Aorta (tissue), 5 donors: ENCODE results near the gene SHC1. TPM values are rescaled to one million over a fixed set of nuclear protein-coding genes. Genes with fewer than 3 reads are reported as not detected.
A peak's percentile ranks its signal among the peaks of the same experiment; 100 is the strongest.

Experiments used
- ATAC-seq: fragments of 200-7000 bp; cut with Tn5 transposase; one replicate; pipeline ENCODE4 v1.9.1; 2022; ENCODE audit warnings: moderate library complexity; ENCODE audit not compliant: low FRiP score
- DNase-seq, 2 donors: peaks; one replicate each; pipeline ENCODE4 v3.0.0-alpha.2; 2020
- H3K27ac ChIP-seq, 2 donors: one replicate each; pipeline ENCODE4 v1.5.1; 2013; ENCODE audit warnings: low read length in 2 of 2, mild to moderate bottlenecking in 2 of 2, moderate library complexity in 2 of 2, control low read depth in 1 of 2, inconsistent platforms in 1 of 2, low read depth in 1 of 2
- H3K27me3 ChIP-seq, 2 donors: one replicate each; pipeline ENCODE4 v1.6.1; 2013; ENCODE audit warnings: control low read depth in 1 of 2, low read length in 1 of 2, mild to moderate bottlenecking in 1 of 2, moderate library complexity in 1 of 2; ENCODE audit not compliant: insufficient read depth in 2 of 2, control insufficient read depth in 1 of 2
- H3K36me3 ChIP-seq, 2 donors: one replicate each; pipeline ENCODE4 v1.6.1; 2013; ENCODE audit warnings: control low read depth in 1 of 2, low read length in 1 of 2, mild to moderate bottlenecking in 1 of 2; ENCODE audit not compliant: insufficient read depth in 2 of 2, control insufficient read depth in 1 of 2
- H3K4me1 ChIP-seq, 2 donors: one replicate each; pipeline ENCODE4 v1.6.1; 2013; ENCODE audit warnings: low read length in 2 of 2, control low read depth in 1 of 2, mild to moderate bottlenecking in 1 of 2, moderate library complexity in 1 of 2; ENCODE audit not compliant: insufficient read depth in 2 of 2, control insufficient read depth in 1 of 2
- H3K4me3 ChIP-seq, 2 donors: one replicate each; pipeline ENCODE4 v1.5.1; 2013; ENCODE audit warnings: low read length in 2 of 2, control low read depth in 1 of 2, mild to moderate bottlenecking in 1 of 2
- H3K9me3 ChIP-seq: one replicate; pipeline ENCODE4 v1.6.1; 2013; ENCODE audit warnings: mild to moderate bottlenecking, low read length; ENCODE audit not compliant: control insufficient read depth
- WGBS, 2 donors: extraction: QIAGEN DNeasy Blood & Tissue Kit; methylation state at CpG; one replicate each; pipeline ENCODE4 v1.1.7; 2013; 5-methylcytosine and 5-hydroxymethylcytosine counted together
- intact Hi-C, 2 donors: fragments of 100-400 bp; cut with DNase I; formaldehyde crosslinking; loops; one replicate each; pipeline versions ENCODE4 v1.14.2 to v1.15.0; 2022
- polyA plus RNA-seq, 2 donors: library from polyadenylated mRNA; stranded (reverse); fragments of 200-250 nt; gene quantifications; one replicate each; pipeline ENCODE4 v1.2.3, GENCODE V29; 2013
- total RNA-seq, 2 donors: library from RNA; stranded (reverse); fragmentation: NEBNext Ultra II Directional; extraction: Animal tissue kit (Norgen Biotek cat#: 25700); gene quantifications; one replicate each; pipeline ENCODE4 v1.2.1, GENCODE V29; 2021
- donor health status: healthy with polysubstance abuse.
- donor health status: Bipolar disorder and iron deficiency.
- donor health status: DM: no; HTN: no; CAD: no.
- donor health status: DM: no; HTN: no; CAD: no.
- donor health status: DM: yes; HTN: yes; CAD: no.

Gene SHC1
- total and polyA plus RNA-seq, 4 donors = 39.1 to 182 (median 172) TPM

- Histone ChIP-seq H3K4me1 (no peaks in the 10 kb centered on the region), H3K9me3 (no peaks in the 10 kb centered on the region), H3K4me3 (no peak overlapping the region), H3K36me3 (no peaks in the 10 kb centered on the region), H3K27ac (no peak overlapping the region), H3K27me3 (no peaks in the 10 kb centered on the region)
- 94 to 97% methylated on average over 5 of the region's 5 CpGs for WGBS, 2 donors
- DNase-seq = no peak
- no peak for ATAC-seq
- intact Hi-C loops = no loop called here
Measured at GRCh38 chr1:155009742-155010141, 39.2 kb upstream of the SHC1 start.

DNA sequence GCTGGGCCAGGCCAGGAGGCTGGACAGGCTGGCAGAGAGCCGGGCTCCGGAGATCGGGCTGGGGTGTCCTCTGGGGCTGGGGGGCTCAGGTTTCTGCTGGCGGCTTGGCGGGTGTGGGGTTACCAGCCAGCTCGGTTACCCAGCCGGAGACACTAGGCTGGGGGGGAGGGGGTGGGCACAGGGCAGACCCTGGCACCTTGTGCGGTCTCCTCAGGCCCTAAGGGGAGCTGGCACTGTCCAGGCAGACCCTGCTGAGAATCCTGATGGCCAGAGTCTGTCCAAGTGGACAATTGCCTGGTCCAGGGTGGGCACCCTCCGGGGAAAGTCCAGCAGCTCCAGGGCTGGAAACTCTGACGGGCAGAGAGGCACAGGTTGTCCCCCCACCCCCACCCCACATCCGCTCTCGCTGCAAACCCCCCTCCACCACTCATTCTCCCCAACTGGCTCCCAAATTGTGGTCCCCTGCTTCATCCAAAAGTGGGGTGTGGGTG is 38.7 kb upstream of the SHC1 start:
- intact Hi-C loops = no loop called here
- Histone ChIP-seq H3K36me3 (no peaks in the 10 kb centered on the region), H3K27me3 (no peaks in the 10 kb centered on the region), H3K4me1 (peaks cover 0 to 2% of the 10 kb centered on the region in 2 donors), H3K9me3 (no peaks in the 10 kb centered on the region), H3K4me3 (no peak overlapping the region), H3K27ac (no peak overlapping the region)
- WGBS, 2 donors = 91 to 92% methylated on average over 12 of the region's 12 CpGs
- DNase-seq = no peak
- ATAC-seq = no peak

DNA sequence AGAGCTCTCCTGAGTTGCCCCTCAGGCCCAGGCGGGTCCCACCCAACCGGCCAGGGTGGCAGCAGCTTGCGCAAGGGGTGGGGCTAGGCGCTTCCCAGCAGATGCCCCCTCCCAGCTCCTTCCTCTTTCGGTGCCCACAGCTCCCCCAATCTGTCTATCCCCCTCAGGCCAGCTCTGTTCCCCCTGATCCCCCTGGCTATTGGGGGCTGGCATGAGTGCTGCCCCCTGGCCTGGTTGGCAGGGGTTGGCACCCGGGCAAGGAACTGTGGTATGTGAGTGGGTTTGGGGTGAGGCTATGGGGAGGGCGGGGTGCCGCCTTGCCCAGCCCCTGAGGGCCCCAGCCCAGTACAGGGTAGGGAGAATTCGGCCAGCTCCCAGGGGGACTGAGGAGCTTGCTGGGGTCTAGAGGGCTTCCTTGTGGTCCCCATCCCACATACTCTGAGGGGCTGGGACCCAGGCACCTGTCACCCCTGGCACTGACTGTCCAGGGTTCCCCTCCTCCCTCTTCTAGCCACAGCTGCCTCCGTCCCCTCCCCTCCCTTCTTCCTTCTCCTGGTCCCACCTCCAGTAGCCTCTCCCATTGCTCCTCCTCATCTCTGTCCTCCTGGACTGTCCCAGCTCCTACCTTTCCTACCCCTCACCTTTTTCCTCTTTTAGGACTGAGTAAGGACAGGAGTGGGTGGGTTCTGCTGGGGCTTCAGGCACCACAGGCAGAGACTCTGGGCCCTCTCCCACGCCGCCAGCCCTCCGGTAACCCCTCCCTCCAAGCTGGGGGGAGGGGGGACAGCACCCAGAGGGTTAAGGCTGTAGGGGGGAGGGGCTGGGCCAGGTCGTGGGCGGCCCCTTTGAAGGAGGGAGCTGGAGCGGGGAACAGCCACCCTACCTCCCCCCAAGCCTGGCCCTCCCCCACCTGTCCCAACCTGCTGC is 37.7 kb upstream of the SHC1 start:
- Histone ChIP-seq H3K4me3 (no peak overlapping the region), H3K36me3 (no peaks in the 10 kb centered on the region), H3K27me3 (no peaks in the 10 kb centered on the region), H3K27ac (no peak overlapping the region), H3K4me1 (peaks cover 0 to 2% of the 10 kb centered on the region in 2 donors), H3K9me3 (no peaks in the 10 kb centered on the region)
- WGBS, 2 donors = 52 to 57% methylated on average over 14 to 16 of the region's 16 CpGs
- DNase-seq = peak in 1 of 2 donors; percentile 73
- ATAC-seq = no peak
- intact Hi-C loops = no loop called here

DNA sequence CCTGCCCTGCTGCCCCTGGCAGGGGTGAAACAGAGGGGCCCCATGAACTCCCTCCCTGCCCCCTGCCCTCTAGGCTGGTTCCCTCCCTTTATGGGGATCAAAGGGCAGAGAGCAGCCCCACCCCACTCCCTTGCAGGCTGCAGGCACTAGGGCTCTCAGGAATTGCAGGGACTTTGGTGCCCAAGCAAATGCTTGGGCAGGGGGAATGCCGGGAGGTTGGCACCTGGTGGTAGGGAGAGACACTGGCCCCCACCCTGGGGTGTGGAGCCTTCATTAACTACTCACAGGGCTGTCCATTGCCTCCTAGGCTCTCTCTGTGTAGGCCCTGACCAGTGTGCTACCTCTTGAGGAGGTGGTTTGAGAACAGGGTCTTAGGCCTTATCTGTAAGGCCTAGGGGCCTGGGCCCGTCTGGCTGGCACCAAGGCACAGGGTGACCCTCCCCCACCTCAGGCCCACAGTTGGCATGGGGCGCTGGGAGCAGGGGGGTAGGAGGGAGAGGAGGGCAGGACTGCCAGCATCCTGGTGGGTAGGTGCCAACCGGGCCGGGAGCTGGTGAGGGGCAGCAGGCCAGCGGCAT is 36.8 kb upstream of the SHC1 start:
- peak in 1 of 2 donors; percentile 86 for DNase-seq
- H3K27ac ChIP-seq = no peak overlapping the region
- no peak overlapping the region for H3K4me3 ChIP-seq
- ATAC-seq = no peak
- 4 to 8% methylated on average over 6 of the region's 6 CpGs for WGBS, 2 donors
- no peaks in the 10 kb centered on the region for H3K27me3 ChIP-seq
- peaks cover 0 to 2% of the 10 kb centered on the region in 2 donors for H3K4me1 ChIP-seq
- intact Hi-C loops = no loop called here
- H3K9me3 ChIP-seq = no peaks in the 10 kb centered on the region
- no peaks in the 10 kb centered on the region for H3K36me3 ChIP-seq

- WGBS, 2 donors = 72 to 79% methylated on average over 2 of the region's 2 CpGs
- DNase-seq (no peak), ATAC-seq (no peak)
- Histone ChIP-seq H3K27ac (no peak overlapping the region), H3K9me3 (no peaks in the 10 kb centered on the region), H3K36me3 (no peaks in the 10 kb centered on the region), H3K27me3 (no peaks in the 10 kb centered on the region), H3K4me1 (peaks cover 0 to 2% of the 10 kb centered on the region in 2 donors), H3K4me3 (no peak overlapping the region)
- intact Hi-C loops = no loop called here
Measured at GRCh38 chr1:155006601-155007101, 36.1 kb upstream of the SHC1 start.

GRCh38 chr1:155005076-155006011 is 34.8 kb upstream of the SHC1 start:
- DNase-seq (peak; percentile 80 to 89), ATAC-seq (no peak)
- no peak overlapping the region for H3K4me3 ChIP-seq
- H3K4me1 ChIP-seq = peaks cover 0 to 2% of the 10 kb centered on the region in 2 donors
- H3K27me3 ChIP-seq = no peaks in the 10 kb centered on the region
- intact Hi-C loops = no loop called here
- H3K9me3 ChIP-seq = no peaks in the 10 kb centered on the region
- peak overlapping the region in 1 of 2 donors; percentile 77 for H3K27ac ChIP-seq
- WGBS, 2 donors = 11 to 12% methylated on average over 14 to 17 of the region's 17 CpGs
- H3K36me3 ChIP-seq = no peaks in the 10 kb centered on the region

DNA sequence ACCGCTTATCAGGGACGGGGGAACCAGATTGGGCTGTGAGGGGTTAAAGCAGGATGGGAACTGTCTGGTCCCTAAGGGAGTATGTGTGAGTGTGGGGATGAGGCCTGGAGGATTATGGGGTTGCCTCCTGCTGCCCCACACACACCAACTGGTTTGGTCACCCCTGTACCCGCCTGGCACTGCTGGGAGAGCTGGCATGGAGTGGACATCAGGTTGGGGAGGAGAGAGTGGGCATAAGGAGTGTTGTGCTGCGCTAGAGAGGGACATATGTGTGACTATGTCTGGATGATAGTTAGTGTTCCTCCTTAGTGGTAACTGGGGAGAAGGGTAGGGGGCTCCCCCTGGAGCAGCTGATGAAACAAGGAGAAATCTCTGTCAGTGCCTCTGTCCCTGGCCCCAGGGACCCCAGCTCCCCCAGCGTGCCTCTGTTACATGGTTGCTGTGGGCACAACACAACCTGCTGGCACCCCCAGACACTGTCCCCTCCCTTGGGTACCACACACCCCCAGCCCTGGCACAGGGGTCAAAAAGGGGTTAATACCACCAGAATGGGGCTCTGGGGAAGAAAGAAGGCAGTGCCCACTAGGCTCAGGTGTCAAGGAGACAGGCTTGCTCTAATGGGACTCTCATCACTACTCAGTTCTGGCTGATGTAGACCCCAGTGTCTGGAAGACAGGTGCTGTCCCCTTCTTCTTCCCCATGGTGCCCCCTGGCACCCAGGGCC is 34.0 kb upstream of the SHC1 start:
- Histone ChIP-seq H3K27me3 (no peaks in the 10 kb centered on the region), H3K9me3 (no peaks in the 10 kb centered on the region), H3K4me3 (peak overlapping the region; percentile 79 to 84), H3K27ac (peak overlapping the region; percentile 34 to 77), H3K36me3 (no peaks in the 10 kb centered on the region), H3K4me1 (peaks cover 0 to 2% of the 10 kb centered on the region in 2 donors)
- ATAC-seq (no peak), DNase-seq (no peak)
- 21 to 26% methylated on average over 5 of the region's 5 CpGs for WGBS, 2 donors
- intact Hi-C loops = loop anchor here in 1 of 2 donors (5.0 kb wide), 2 partner anchors 58 to 67 kb away; partner anchors contain the start of genes EFNA4 and PMVK
